Activated CD8-positive, alpha-beta memory T cell treated with anti-CD3 and anti-CD28 coated beads, Interleukin-2, amount 10 ng/mL, durations not matched to agents 7 days and 5 days (primary cell): ENCODE data around the gene RHEBL1. TPM values are rescaled to one million over a fixed set of nuclear protein-coding genes. Genes with fewer than 3 reads are reported as not detected.

Experiments used
- ATAC-seq: fragments of 150-1000 bp; cut with Tn5 transposase; one replicate; pipeline ENCODE4 v1.10.0; 2021; ENCODE audit warnings: moderate library complexity
- CTCF ChIA-PET: fragments of 350-600 bp; sonication (Branson Sonifier 250); formaldehyde crosslinking; loops from one replicate; lab custom pipeline; 2021; ENCODE audit warnings: antibody characterized with exemption; lab: Charles Lee
- DNase-seq: peaks from one replicate; pipeline ENCODE4 v3.0.0-alpha.2; 2020
- H3K27ac Mint-ChIP-seq: one replicate; pipeline ENCODE4 v1.8.0; 2021; ENCODE audit warnings: mild to moderate bottlenecking, mixed read lengths
- H3K27me3 Mint-ChIP-seq: one replicate; pipeline ENCODE4 v1.8.0; 2021; ENCODE audit warnings: mixed read lengths
- H3K36me3 Mint-ChIP-seq: one replicate; pipeline ENCODE4 v1.8.0; 2021; ENCODE audit warnings: mild to moderate bottlenecking, mixed read lengths
- H3K4me1 Mint-ChIP-seq: one replicate; pipeline ENCODE4 v1.8.0; 2021; ENCODE audit warnings: mixed read lengths
- H3K4me3 Mint-ChIP-seq: one replicate; pipeline ENCODE4 v1.8.0; 2021; ENCODE audit warnings: mild to moderate bottlenecking, moderate library complexity, mixed read lengths
- H3K9me3 Mint-ChIP-seq: one replicate; pipeline ENCODE4 v1.8.0; 2022; ENCODE audit warnings: low read depth, mixed read lengths
- total RNA-seq, 2 experiments: library from RNA; stranded (reverse); gene quantifications; one replicate each; pipeline ENCODE4 v1.2.3, GENCODE V29; 2021

The RHEBL1 gene
- total RNA-seq, 2 experiments from 2014 or later: 14.9 to 15.1 TPM

DNA sequence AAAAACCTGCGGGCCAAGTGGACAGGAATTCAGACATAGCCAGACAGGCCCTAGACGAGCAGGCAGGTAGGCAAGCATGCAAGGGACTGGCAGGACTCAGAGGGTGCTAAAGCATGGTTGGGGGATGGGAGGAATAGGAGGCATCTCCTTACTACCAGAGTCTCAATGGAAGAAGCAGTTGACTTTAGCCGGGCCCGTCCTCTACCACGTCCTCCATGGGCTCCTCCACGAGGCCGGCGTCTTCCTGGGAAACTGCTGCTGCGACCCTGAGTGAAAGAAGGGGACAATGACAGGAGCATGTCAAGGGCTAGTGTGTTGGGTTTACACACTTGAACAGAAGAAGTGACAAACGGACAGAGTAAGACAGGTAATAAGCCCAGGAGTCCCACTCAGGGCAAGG, 20.8 kb downstream of the RHEBL1 start:
- Mint-ChIP-seq H3K36me3 (peaks cover 64% of the 10 kb centered on the region), H3K27ac (no peak overlapping the region), H3K4me1 (peaks cover 5% of the 10 kb centered on the region), H3K27me3 (no peaks in the 10 kb centered on the region), H3K4me3 (no peak overlapping the region), H3K9me3 (no peaks in the 10 kb centered on the region)
- CTCF ChIA-PET: interaction anchor here (1.1 to 1.6 kb wide), 2 partner anchors 16 to 43 kb away, joined by 3 read pairs; no protein-coding TSS in a partner anchor
- DNase-seq (no peak), ATAC-seq (no peak)

DNA sequence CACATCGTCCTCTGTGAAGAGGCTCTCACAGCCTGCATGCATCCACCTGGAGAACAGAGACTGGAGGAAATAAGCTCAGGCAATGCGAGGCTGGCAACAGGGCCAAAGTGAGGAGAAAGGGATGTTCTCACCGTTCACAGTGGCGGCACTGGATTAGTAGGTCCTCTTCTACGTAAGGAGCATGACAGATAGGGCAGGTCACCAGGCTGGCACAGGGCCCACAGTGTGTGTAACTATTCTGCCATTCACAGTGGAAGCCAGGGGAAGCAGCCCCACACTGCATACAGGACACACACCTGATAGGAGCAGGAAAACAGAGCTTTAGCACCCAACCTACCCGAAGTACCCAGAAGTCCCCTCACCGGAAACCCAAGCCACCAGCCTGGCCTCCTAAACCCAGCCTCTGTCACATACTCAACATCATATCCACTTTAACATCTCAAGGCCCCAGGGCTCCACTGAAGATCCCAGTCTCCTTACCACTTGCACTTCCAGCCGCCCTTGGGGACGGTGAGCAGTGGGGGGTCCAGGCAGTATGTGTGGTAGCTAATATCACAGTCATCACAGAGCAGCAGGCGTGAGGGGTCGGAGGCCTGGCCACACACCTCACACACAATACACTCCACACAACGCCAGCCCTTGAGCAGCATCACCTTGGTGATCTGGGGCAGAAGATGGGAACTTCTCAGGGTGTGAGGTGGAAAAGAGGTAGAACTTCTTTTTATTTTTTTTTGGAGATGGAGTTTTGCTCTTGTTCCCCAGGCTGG, 23.5 kb downstream of the RHEBL1 start:
- H3K36me3 Mint-ChIP-seq: peaks cover 57% of the 10 kb centered on the region
- peaks cover 8% of the 10 kb centered on the region for H3K4me1 Mint-ChIP-seq
- no peak for DNase-seq
- H3K27me3 Mint-ChIP-seq: no peaks in the 10 kb centered on the region
- no peak overlapping the region for H3K4me3 Mint-ChIP-seq
- CTCF ChIA-PET: interaction anchor here (1.2 to 3.3 kb wide), 3 partner anchors 11 to 58 kb away, joined by 4 to 20 read pairs (median 18); no protein-coding TSS in a partner anchor
- no peak overlapping the region for H3K27ac Mint-ChIP-seq
- ATAC-seq: no peak
- H3K9me3 Mint-ChIP-seq: no peaks in the 10 kb centered on the region

DNA sequence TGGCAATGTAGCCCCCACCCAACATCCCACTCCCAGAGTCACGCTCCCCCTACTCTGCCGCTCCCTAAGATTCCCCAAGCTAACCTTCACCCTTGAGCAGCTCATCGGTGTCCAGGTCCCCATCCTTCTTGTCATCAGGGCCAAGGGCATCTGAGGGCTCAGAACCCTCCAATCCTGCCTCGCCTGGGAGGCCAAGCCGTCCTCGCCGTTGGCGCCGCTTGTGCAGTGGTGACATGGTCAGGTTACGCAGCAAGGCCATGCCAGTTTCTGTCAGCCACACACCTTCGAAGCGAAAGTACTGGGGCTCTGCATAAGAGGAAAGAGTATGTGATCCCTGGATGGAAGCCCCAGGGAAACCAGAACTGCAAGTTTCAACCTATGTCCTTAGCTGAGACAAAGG, 25.1 kb downstream of the RHEBL1 start:
- ATAC-seq (no peak), DNase-seq (no peak)
- CTCF ChIA-PET: interaction anchor here (0.7 to 3.4 kb wide), 20 partner anchors 10 to 254 kb away, joined by 3 to 25 read pairs (median 12); partner anchors contain the start of genes DDN, PRKAG1 and RHEBL1
- H3K4me3 Mint-ChIP-seq: no peak overlapping the region
- peak overlapping the region; percentile 56 for H3K27ac Mint-ChIP-seq
- peaks cover 54% of the 10 kb centered on the region for H3K36me3 Mint-ChIP-seq
- no peaks in the 10 kb centered on the region for H3K27me3 Mint-ChIP-seq
- no peaks in the 10 kb centered on the region for H3K9me3 Mint-ChIP-seq
- H3K4me1 Mint-ChIP-seq: peaks cover 8% of the 10 kb centered on the region

DNA sequence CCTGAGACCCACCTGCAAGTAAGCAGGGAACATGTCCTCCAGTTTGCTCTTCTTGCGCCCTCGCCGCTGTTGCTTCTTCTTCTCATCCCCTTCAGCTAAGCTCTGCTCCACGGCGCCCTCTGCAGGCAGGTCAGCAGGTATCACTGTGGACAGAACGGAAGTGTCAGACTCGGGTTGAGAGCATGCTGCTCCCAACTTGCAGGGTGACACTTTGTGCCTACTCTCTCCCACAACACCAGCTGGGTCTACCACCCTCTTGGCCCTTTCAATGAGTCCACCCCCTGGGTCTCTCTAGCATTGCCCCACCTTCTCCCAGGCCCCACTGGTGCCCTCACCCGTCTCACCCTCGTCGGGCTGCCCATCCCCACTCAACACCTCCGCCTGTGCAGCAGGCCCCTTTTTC, 25.9 kb downstream of the RHEBL1 start:
- no peaks in the 10 kb centered on the region for H3K27me3 Mint-ChIP-seq
- peak; percentile 87 for ATAC-seq
- DNase-seq: peak; percentile 87
- peaks cover 8% of the 10 kb centered on the region for H3K4me1 Mint-ChIP-seq
- H3K27ac Mint-ChIP-seq: peak overlapping the region; percentile 0
- H3K9me3 Mint-ChIP-seq: no peaks in the 10 kb centered on the region
- H3K36me3 Mint-ChIP-seq: peaks cover 55% of the 10 kb centered on the region
- H3K4me3 Mint-ChIP-seq: no peak overlapping the region
- CTCF ChIA-PET: interaction anchor here (0.6 to 3.4 kb wide), 31 partner anchors 8 to 385 kb away, joined by 3 to 25 read pairs (median 6); partner anchors contain the start of genes DDN, DDX23, LMBR1L and PRKAG1

DNA sequence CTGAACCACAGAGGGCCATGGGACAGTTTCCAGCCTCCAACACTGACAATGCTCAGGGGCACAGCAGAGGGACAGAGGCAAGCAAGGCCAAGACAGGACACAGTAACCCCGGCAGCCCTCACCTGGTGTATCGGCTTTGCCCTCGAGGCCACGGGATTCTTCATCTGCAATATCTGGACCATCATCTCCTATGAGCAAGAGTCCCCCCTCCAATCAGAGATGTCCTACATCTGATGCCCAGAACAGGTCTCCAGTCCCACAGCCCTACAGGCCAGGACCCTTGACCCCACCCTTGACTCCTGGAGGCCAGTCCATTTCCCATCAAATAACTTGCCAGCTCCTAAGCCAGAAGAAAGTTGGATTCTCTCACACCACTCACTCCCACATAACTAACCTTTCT, 26.5 kb downstream of the RHEBL1 start:
- no peaks in the 10 kb centered on the region for H3K9me3 Mint-ChIP-seq
- H3K4me3 Mint-ChIP-seq: no peak overlapping the region
- ATAC-seq (no peak), DNase-seq (no peak)
- H3K36me3 Mint-ChIP-seq: peaks cover 53% of the 10 kb centered on the region
- no peak overlapping the region for H3K27ac Mint-ChIP-seq
- no peaks in the 10 kb centered on the region for H3K27me3 Mint-ChIP-seq
- CTCF ChIA-PET: interaction anchor here (0.6 to 3.4 kb wide), 30 partner anchors 8 to 280 kb away, joined by 3 to 25 read pairs (median 6); partner anchors contain the start of genes DDN, DDX23, LMBR1L and PRKAG1
- peaks cover 8% of the 10 kb centered on the region for H3K4me1 Mint-ChIP-seq

DNA sequence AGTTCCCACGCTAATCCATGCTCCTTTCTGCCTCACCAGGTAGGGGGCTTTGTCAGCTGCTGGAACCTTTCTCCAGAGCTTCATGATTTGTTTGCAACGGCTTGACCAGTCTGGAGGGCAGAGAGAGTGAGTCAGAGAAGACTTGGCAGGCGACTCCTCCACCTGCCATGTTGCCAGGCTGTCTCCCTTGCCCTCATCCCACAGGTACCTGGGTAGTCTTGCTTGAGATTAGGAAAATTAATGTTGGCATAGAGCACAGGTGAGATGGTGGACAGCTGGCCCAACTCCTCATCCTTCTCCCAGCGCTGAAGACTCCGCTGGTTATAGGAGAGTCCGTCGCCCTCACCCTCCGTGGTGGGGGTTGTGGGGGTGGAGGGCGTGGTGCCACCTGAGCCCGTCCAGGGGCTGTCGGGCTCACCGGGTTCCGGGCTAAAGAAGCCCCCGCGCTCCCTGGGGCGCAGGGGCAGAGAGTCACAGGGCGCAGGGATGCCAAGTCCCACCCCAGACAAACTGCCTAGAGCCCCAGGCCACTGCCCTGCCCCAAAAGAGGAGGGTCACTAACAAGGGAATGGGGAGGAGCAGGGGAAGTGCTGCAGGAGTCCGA, 27.8 kb downstream of the RHEBL1 start:
- CTCF ChIA-PET: interaction anchor here (1.2 to 5.6 kb wide), 5 partner anchors 13 to 58 kb away, joined by 3 to 24 read pairs (median 13); partner anchors contain the start of gene RHEBL1
- DNase-seq (no peak), ATAC-seq (no peak)
- Mint-ChIP-seq H3K4me3 (no peak overlapping the region), H3K36me3 (peaks cover 48% of the 10 kb centered on the region), H3K27ac (peak overlapping the region; percentile 2), H3K4me1 (peaks cover 8% of the 10 kb centered on the region), H3K9me3 (no peaks in the 10 kb centered on the region), H3K27me3 (no peaks in the 10 kb centered on the region)

DNA sequence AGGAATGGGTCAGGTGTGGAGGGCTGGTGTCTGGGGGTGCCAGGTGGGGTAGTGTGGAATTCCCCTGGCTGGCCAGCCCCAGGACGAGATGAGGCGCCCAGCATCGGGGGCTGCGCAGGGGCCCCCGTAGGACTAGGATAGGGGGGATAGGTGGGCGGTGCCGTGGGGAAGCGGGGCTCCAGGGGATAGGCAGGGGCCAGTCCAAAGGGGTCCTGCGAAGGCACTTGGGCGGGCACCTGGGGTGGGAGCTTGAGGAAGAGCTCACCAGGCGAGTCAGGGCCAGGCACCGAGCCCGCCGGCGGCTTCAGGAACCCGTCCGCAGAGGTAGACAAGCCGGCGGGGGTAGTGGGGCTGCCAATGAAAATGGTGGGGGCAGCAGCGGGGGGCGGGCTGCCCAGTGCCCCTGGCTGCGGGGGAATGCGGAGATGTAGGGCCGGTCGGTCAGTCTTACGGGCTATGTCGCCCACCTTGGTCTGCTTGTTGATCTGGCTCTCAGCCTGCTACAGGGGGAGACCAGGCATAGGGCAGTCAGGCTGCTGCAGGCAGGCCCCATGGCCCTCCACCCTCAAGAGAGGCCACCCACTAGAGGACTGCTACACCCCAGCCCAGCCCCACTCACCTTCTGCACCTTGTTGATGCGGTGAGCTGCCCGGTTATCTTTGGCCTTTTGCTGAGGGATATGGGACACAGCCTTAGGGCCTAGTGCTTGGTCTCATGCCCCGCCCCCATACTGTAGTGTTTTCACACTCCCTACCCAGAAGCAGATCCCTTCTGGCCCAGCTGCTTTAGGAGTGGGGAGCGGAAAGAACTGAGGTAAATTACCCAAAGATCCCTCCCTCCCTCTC, 28.5 kb downstream of the RHEBL1 start:
- H3K36me3 Mint-ChIP-seq: peaks cover 47% of the 10 kb centered on the region
- CTCF ChIA-PET: interaction anchor here (1.2 to 5.6 kb wide), 4 partner anchors 12 to 59 kb away, joined by 3 to 24 read pairs (median 10); no protein-coding TSS in a partner anchor
- H3K27ac Mint-ChIP-seq: no peak overlapping the region
- ATAC-seq (no peak), DNase-seq (no peak)
- H3K9me3 Mint-ChIP-seq: no peaks in the 10 kb centered on the region
- H3K4me1 Mint-ChIP-seq: peaks cover 8% of the 10 kb centered on the region
- no peak overlapping the region for H3K4me3 Mint-ChIP-seq
- H3K27me3 Mint-ChIP-seq: no peaks in the 10 kb centered on the region

DNA sequence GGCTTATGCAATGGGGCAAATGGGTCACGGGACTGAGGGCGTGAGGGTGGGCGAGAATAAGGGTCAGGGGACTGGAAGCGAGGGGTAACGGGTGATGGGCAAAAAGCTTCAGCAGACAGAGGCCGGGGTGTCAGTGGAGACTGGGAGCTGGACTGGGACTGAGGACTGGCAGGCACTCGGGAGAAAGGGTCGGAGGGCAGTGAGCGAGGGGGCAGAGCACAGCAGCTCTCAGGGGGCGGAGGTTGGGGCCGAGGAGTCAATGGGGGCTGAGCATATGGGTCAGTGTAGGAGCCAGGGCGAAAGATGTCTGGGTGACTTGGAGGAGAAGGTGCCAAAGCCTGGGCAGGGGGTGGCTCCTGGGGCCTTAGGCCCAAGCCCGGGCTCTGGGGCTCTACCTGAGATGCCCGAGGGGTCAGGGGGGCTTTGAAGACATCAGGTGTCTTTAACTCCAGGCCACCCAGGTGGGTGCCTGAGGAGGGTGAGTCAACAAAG, 29.4 kb downstream of the RHEBL1 start:
- H3K9me3 Mint-ChIP-seq: no peaks in the 10 kb centered on the region
- H3K27me3 Mint-ChIP-seq: no peaks in the 10 kb centered on the region
- no peak overlapping the region for H3K27ac Mint-ChIP-seq
- no peak for ATAC-seq
- H3K4me1 Mint-ChIP-seq: peaks cover 8% of the 10 kb centered on the region
- CTCF ChIA-PET: interaction anchor here (5.6 kb wide), 1 partner anchor 52 kb away, joined by 16 read pairs; no protein-coding TSS in a partner anchor
- H3K4me3 Mint-ChIP-seq: no peak overlapping the region
- no peak for DNase-seq
- H3K36me3 Mint-ChIP-seq: peaks cover 44% of the 10 kb centered on the region

DNA sequence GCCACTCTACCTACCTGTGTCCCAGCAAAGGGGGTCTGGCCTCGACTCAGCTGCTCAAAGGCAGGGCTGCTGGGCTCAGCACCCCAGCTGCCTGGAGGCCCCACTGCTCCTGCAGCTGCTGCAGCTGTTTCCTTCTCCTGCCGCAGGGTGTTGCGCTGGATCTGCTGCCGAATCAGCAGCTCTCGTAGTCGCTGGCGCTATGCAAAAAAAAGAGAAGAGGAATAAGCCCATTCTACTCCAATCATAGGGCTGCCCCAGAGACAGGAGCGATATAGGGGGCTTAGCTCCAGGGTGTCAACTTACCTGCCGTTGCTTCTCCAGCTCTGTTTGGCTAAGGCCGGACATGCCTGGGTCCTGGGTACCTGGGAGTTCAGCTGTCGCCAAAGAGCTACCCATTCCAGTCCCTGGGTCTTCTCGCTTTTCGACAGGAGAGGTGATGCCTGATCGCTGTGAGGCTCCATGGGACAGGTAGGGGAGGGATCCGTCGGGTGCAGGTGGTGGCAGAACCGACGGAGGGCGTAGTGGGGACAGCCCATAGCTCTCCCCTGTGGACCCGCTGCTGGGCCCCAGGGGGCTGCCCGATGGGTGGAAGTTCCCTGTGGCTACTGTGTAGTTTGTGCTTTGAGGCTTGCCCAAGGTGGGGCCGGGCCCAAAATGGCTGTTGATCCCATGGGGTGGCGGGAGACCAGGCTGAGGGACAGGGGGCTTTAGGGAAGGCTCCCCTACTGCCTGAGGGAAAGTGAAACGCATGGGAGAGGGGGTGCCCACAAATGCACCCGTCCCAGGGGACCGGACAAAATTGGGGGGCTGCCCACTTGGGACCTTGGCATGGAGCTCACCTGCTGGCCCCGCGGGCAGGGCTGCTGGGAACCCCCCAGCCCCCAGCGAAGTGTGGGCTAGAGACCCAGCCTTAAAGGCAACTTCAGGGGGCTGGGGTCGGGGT, 30.1 kb downstream of the RHEBL1 start:
- H3K4me3 Mint-ChIP-seq: no peak overlapping the region
- H3K27me3 Mint-ChIP-seq: no peaks in the 10 kb centered on the region
- ATAC-seq: no peak
- no peaks in the 10 kb centered on the region for H3K9me3 Mint-ChIP-seq
- CTCF ChIA-PET: interaction anchor here (0.9 to 5.6 kb wide), 4 partner anchors 30 to 149 kb away, joined by 3 to 16 read pairs (median 4); partner anchors contain the start of gene RHEBL1
- H3K4me1 Mint-ChIP-seq: peaks cover 7% of the 10 kb centered on the region
- DNase-seq: no peak
- H3K27ac Mint-ChIP-seq: no peak overlapping the region
- H3K36me3 Mint-ChIP-seq: peaks cover 42% of the 10 kb centered on the region

DNA sequence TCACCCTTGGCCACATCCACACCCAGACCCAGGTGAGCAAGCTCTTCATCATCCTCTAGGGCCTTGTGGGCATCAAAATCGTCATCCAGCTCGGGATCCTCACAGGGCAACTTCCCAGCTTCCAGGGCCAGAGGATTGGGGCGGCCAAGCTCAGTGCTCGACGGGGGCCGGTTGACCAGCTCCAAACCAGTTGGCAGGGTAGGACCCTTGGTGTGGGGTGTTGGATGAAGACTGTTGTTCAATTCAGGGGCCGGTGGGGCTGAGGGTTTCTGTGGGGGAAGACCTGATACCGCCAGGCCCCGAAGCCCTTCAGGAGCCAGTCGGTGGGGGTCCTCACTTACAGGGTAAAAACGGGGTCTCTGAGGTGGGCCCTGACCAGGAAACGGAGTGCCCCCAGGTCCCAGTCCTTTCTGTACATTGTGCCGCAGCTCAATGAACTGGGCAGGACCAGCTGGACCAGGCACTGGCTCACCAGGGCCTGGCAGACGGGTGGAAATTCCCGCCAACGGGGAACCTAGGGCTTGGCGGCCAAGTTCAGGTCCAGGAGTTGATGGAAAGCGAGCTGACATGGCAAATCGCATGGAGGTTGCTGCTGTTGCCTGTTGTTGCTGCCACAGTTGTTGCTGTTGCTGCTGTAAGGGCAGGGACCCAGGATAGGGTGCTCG, 31.4 kb downstream of the RHEBL1 start:
- H3K4me3 Mint-ChIP-seq: no peak overlapping the region
- H3K4me1 Mint-ChIP-seq: no peaks in the 10 kb centered on the region
- peaks cover 36% of the 10 kb centered on the region for H3K36me3 Mint-ChIP-seq
- DNase-seq (no peak), ATAC-seq (no peak)
- H3K27me3 Mint-ChIP-seq: no peaks in the 10 kb centered on the region
- CTCF ChIA-PET: interaction anchor here (0.9 to 5.6 kb wide), 7 partner anchors 18 to 96 kb away, joined by 3 to 16 read pairs (median 4); partner anchors contain the start of gene RHEBL1
- no peaks in the 10 kb centered on the region for H3K9me3 Mint-ChIP-seq
- H3K27ac Mint-ChIP-seq: no peak overlapping the region

DNA sequence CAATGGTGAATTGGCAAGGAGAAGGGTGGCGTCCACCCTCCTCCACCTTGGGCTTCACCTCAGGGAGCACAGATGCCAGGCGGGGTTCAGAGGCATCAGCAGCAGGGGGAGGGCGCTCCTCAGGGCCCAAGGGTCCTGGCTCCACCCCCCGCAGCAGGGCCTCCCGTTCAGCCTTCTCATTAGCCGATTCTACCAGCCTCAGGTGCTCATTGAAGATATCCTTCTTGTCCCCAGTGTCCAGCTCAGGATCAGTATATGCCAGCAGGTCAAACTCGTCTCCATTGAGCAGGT, 31.9 kb downstream of the RHEBL1 start:
- Mint-ChIP-seq H3K27me3 (no peaks in the 10 kb centered on the region), H3K36me3 (peaks cover 34% of the 10 kb centered on the region), H3K9me3 (no peaks in the 10 kb centered on the region), H3K4me3 (no peak overlapping the region), H3K4me1 (no peaks in the 10 kb centered on the region), H3K27ac (no peak overlapping the region)
- no peak for ATAC-seq
- CTCF ChIA-PET: interaction anchor here (1.0 to 5.6 kb wide), 6 partner anchors 18 to 185 kb away, joined by 3 to 16 read pairs (median 4); no protein-coding TSS in a partner anchor
- DNase-seq: no peak
